Fibroblast of peridontal ligament (primary cell): ENCODE results near the gene GPR22.
A peak's percentile ranks its signal among the peaks of the same experiment; 100 is the strongest.

Experiments
- DNase-seq: peaks from one replicate; pipeline ENCODE4 v3.0.0-alpha.2; 2010; ENCODE audit errors: extremely low read depth

Gene GPR22

GRCh38 chr7:107479303-107479702, 9.4 kb downstream of the GPR22 start:
- DNase-seq, result no peak

GRCh38 chr7:107480932-107481331, 11.1 kb downstream of the GPR22 start:
- DNase-seq, result no peak

GRCh38 chr7:107482571-107482970, 12.7 kb downstream of the GPR22 start:
- DNase-seq, result no peak

- DNase-seq, result no peak
Measured at GRCh38 chr7:107486041-107486440, 16.2 kb downstream of the GPR22 start.

GRCh38 chr7:107492875-107493274, 23.0 kb downstream of the GPR22 start:
- DNase-seq, result no peak

- no peak for DNase-seq
Measured at GRCh38 chr7:107494315-107494751, 24.5 kb downstream of the GPR22 start.

GRCh38 chr7:107494884-107495283, 25.0 kb downstream of the GPR22 start:
- DNase-seq, result no peak

GRCh38 chr7:107495516-107495915, 25.7 kb downstream of the GPR22 start:
- no peak for DNase-seq

GRCh38 chr7:107499731-107500130, 29.9 kb downstream of the GPR22 start:
- DNase-seq, result peak; percentile 37

- peak; percentile 64 for DNase-seq
Measured at GRCh38 chr7:107501593-107501992, 31.7 kb downstream of the GPR22 start.

GRCh38 chr7:107502154-107502553, 32.3 kb downstream of the GPR22 start:
- no peak for DNase-seq

GRCh38 chr7:107502797-107503196, 32.9 kb downstream of the GPR22 start:
- no peak for DNase-seq

- DNase-seq, result peak; percentile 35
Measured at GRCh38 chr7:107503687-107504086, 33.8 kb downstream of the GPR22 start.

GRCh38 chr7:107505362-107505761, 35.5 kb downstream of the GPR22 start:
- no peak for DNase-seq

GRCh38 chr7:107505997-107506673, 36.3 kb downstream of the GPR22 start:
- no peak for DNase-seq

- DNase-seq, result no peak
Measured at GRCh38 chr7:107506674-107507339, 37.0 kb downstream of the GPR22 start.
